Body of pancreas (tissue), 4 donors: Measurements from ENCODE around the gene TOGARAM1. TPM values are rescaled to one million over a fixed set of nuclear protein-coding genes. Genes with fewer than 3 reads are reported as not detected.

Experiments
- ATAC-seq: fragments of 150-250 bp; one replicate; pipeline ENCODE4 v1.9.1; 2016
- DNase-seq, 4 donors: peaks; one replicate each; pipeline ENCODE4 v3.0.0-alpha.2; 2019
- H3K27ac ChIP-seq, 4 donors: fragments of 200-600 bp; sonication (generic); 1 replicate in 3 of 4; 2 replicates in 1 of 4; pipeline versions ENCODE4 v1.5.1 to v1.6.1; 2016 to 2019; ENCODE audit warnings: mild to moderate bottlenecking in 1 of 4, mixed read lengths in 1 of 4, moderate library complexity in 1 of 4
- H3K27me3 ChIP-seq, 2 donors: fragments of 200-600 bp; sonication (generic); one replicate each; pipeline ENCODE4 v1.6.0; 2016; ENCODE audit warnings: mild to moderate bottlenecking in 1 of 2
- H3K36me3 ChIP-seq, 2 donors: fragments of 200-600 bp; sonication (generic); replicated peaks in 1 of 2; 2 replicates each; pipeline ENCODE4 v1.5.1; 2016; ENCODE audit warnings: low read depth in 2 of 2; ENCODE audit not compliant: insufficient read depth in 1 of 2
- H3K4me1 ChIP-seq: fragments of 200-600 bp; sonication (generic); one replicate; pipeline ENCODE4 v1.6.0; 2016
- H3K4me3 ChIP-seq, 2 donors: fragments of 200-600 bp; sonication (generic); 1 replicate in 1 of 2; 2 replicates in 1 of 2; pipeline ENCODE4 v1.5.1; 2016 to 2019
- H3K9me3 ChIP-seq, 3 donors: fragments of 200-600 bp; sonication (generic); 1 replicate in 2 of 3; 2 replicates in 1 of 3; pipeline ENCODE4 v1.5.1; 2016
- POLR2A ChIP-seq, 3 donors: fragments of 450-650 bp; IDR thresholded peaks; one replicate each; pipeline ENCODE4 v1.6.1; 2016; ENCODE audit warnings: antibody characterized with exemption in 3 of 3, mild to moderate bottlenecking in 2 of 3
- WGBS, 2 donors: methylation state at CpG; one replicate each; pipeline ENCODE4 v1.1.5; 2017; 5-methylcytosine and 5-hydroxymethylcytosine counted together
- intact Hi-C: fragments of 100-400 bp; cut with DNase I; formaldehyde crosslinking; loops from one replicate; pipeline ENCODE4 v1.15.1; 2023
- total RNA-seq, 2 donors: library from RNA; depleted of rRNA; stranded (reverse); fragments of >200 nt; gene quantifications; one replicate each; pipeline ENCODE4 v1.1.0, GENCODE V29; 2016
- TF ChIP-seq, protein P1 (sequence below), 7 experiments: fragments of 450-650 bp in 4 of 7; fragments of 200-600 bp in 3 of 7; sonication (generic) in 3 of 7; IDR thresholded peaks; one replicate each; pipeline ENCODE4 v1.5.1; 2016 to 2019; ENCODE audit warnings: antibody characterized with exemption in 7 of 7

TOGARAM1 gene
- total RNA-seq, 2 donors from 2014 or later: 23.6 to 38.6 TPM

DNA sequence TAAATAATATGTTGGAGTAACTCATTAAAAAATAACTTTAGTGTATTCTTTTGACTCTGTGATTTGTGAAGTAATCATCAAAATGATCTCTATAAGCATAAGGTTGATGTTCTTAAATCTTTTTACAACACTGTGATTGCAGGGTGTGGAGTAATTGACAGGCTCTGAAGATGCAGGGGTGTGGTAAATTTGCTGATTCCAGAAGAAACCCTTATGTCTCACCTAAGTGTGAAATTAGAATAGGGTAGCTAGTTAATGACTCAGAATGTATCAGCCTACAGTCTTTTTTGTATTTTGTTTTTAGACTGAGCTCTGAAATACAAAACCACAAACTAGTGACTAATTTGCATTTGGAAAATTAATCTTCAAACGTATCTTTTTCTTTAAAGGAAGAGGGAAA is 127.8 kb downstream of the TOGARAM1 start:
- H3K36me3 ChIP-seq: no peaks in the 10 kb centered on the region
- H3K4me1 ChIP-seq: peaks cover 35% of the 10 kb centered on the region
- H3K4me3 ChIP-seq: no peak overlapping the region
- ATAC-seq: no peak
- no peak overlapping the region for H3K27ac ChIP-seq
- intact Hi-C loops: no loop called here
- no peaks in the 10 kb centered on the region for H3K27me3 ChIP-seq
- TF ChIP-seq, protein P1, sequence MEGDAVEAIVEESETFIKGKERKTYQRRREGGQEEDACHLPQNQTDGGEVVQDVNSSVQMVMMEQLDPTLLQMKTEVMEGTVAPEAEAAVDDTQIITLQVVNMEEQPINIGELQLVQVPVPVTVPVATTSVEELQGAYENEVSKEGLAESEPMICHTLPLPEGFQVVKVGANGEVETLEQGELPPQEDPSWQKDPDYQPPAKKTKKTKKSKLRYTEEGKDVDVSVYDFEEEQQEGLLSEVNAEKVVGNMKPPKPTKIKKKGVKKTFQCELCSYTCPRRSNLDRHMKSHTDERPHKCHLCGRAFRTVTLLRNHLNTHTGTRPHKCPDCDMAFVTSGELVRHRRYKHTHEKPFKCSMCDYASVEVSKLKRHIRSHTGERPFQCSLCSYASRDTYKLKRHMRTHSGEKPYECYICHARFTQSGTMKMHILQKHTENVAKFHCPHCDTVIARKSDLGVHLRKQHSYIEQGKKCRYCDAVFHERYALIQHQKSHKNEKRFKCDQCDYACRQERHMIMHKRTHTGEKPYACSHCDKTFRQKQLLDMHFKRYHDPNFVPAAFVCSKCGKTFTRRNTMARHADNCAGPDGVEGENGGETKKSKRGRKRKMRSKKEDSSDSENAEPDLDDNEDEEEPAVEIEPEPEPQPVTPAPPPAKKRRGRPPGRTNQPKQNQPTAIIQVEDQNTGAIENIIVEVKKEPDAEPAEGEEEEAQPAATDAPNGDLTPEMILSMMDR (IDR thresholded peaks at IDR 0.05): no peak
- no peak for TF ChIP-seq POLR2A (IDR thresholded peaks at IDR 0.05)
- WGBS, 2 donors: 28 to 36% methylated on average over 1 of the region's 1 CpG
- no peaks in the 10 kb centered on the region for H3K9me3 ChIP-seq
- DNase-seq: no peak

DNA sequence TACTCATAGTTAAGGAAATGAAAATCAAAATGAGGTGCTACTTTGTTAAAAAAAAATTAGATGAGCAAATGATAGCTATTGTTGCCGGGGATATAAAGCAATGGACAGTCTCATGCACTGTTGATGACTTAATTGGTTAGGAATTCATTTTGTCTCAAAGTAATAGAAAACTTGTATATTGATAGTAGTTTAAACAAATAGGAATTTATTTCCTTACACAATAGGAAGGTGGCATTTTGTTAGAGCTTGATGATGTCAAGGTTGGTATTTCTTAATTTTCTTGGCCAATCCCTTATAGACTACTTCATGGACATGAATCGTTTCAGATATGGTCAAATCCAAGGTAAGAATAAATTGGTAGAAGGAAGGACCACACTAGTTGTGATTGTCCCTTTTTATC is 129.7 kb downstream of the TOGARAM1 start:
- Histone ChIP-seq H3K4me3 (no peak overlapping the region), H3K27ac (no peak overlapping the region), H3K27me3 (no peaks in the 10 kb centered on the region), H3K9me3 (no peaks in the 10 kb centered on the region), H3K36me3 (peaks cover 0 to 5% of the 10 kb centered on the region in 2 donors), H3K4me1 (peaks cover 17% of the 10 kb centered on the region)
- no peak for ATAC-seq
- TF ChIP-seq, protein P1 (IDR thresholded peaks at IDR 0.05): no peak
- no peak for TF ChIP-seq POLR2A (IDR thresholded peaks at IDR 0.05)
- no peak for DNase-seq
- intact Hi-C loops: no loop called here
- 70 to 78% methylated on average over 2 of the region's 2 CpGs for WGBS, 2 donors

DNA sequence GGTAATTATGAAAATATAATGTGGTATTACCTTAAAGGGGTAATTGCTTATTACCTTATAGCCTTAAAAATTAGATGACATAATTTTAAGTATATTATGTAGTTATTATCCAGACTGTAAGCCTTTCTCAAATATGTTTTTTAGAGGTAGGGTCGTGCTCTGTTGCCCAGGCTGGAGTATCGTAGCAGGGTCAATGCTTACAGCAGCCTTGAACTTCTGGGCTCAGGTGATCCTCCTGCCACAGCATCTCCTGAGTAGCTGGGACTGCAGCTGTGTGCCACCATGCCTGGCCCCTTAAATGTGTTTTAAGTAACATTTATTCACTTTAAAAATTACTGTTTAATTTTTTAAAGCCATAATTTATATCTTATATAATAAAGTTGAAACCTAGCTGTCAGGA is 132.3 kb downstream of the TOGARAM1 start:
- WGBS, 2 donors: 97 to 100% methylated on average over 2 of the region's 2 CpGs
- no peak for DNase-seq
- TF ChIP-seq POLR2A (IDR thresholded peaks at IDR 0.05): no peak
- TF ChIP-seq, protein P1 (IDR thresholded peaks at IDR 0.05): no peak

DNA sequence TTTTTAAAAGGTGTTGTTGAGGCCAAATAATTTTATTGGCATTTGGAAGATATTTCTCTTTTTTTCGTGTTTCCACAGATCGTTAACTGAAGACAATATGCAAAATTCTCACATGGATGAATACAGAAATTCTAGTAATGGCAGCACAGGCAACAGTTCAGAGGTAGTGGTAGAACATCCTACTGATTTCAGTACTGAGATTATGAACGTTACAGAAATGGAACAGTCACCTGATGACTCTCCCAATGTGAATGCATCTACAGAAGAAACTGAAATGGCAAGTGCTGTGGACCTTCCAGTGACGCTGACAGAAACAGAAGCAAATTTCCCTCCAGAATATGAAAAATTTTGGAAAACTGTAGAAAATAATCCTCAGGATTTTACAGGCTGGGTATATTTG is 133.2 kb downstream of the TOGARAM1 start:
- WGBS, 2 donors: 94% methylated on average over 4 of the region's 4 CpGs
- no peaks in the 10 kb centered on the region for H3K27me3 ChIP-seq
- intact Hi-C loops: no loop called here
- H3K27ac ChIP-seq: no peak overlapping the region
- H3K9me3 ChIP-seq: no peaks in the 10 kb centered on the region
- DNase-seq: no peak
- H3K4me1 ChIP-seq: no peaks in the 10 kb centered on the region
- H3K36me3 ChIP-seq: peaks cover 0 to 7% of the 10 kb centered on the region in 2 donors
- H3K4me3 ChIP-seq: no peak overlapping the region
- ATAC-seq: no peak
- TF ChIP-seq, protein P1 (IDR thresholded peaks at IDR 0.05): no peak
- TF ChIP-seq POLR2A (IDR thresholded peaks at IDR 0.05): no peak

More for the DNA sequence above, 132.3 kb downstream of the TOGARAM1 start:
- Histone ChIP-seq H3K36me3 (peaks cover 0 to 7% of the 10 kb centered on the region in 2 donors), H3K4me3 (no peak overlapping the region), H3K27me3 (no peaks in the 10 kb centered on the region), H3K27ac (no peak overlapping the region), H3K9me3 (no peaks in the 10 kb centered on the region), H3K4me1 (no peaks in the 10 kb centered on the region)
- intact Hi-C loops: no loop called here
- ATAC-seq: no peak

DNA sequence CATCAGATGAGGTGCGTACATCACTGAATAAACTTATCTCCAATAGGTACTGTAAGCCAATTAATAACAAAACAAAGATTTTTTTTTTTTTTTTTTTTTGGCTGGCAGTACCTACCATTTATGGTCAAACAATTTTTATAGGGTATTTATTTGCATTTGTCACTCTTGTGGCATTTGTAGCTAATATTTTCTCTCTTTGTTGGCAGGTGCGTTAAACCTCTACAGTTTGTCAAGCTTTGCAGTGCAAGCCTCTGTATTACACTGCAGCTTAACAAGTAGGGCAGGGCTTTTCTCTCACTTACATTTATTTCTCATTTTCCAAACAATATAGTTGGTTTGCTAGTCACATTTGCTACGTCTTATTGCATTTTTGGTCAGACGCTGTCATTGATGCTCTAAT is 134.2 kb downstream of the TOGARAM1 start:
- intact Hi-C loops: no loop called here
- Histone ChIP-seq H3K9me3 (no peaks in the 10 kb centered on the region), H3K27ac (no peak overlapping the region), H3K4me3 (no peak overlapping the region), H3K36me3 (peaks cover 0 to 7% of the 10 kb centered on the region in 2 donors), H3K27me3 (no peaks in the 10 kb centered on the region), H3K4me1 (no peaks in the 10 kb centered on the region)
- DNase-seq (no peak), ATAC-seq (no peak)
- TF ChIP-seq, protein P1 (IDR thresholded peaks at IDR 0.05): no peak
- no peak for TF ChIP-seq POLR2A (IDR thresholded peaks at IDR 0.05)
- WGBS, 2 donors: 82 to 90% methylated on average over 4 of the region's 4 CpGs
